ENCODE measurements around the gene ATOSB.

The ATOSB gene

DNA sequence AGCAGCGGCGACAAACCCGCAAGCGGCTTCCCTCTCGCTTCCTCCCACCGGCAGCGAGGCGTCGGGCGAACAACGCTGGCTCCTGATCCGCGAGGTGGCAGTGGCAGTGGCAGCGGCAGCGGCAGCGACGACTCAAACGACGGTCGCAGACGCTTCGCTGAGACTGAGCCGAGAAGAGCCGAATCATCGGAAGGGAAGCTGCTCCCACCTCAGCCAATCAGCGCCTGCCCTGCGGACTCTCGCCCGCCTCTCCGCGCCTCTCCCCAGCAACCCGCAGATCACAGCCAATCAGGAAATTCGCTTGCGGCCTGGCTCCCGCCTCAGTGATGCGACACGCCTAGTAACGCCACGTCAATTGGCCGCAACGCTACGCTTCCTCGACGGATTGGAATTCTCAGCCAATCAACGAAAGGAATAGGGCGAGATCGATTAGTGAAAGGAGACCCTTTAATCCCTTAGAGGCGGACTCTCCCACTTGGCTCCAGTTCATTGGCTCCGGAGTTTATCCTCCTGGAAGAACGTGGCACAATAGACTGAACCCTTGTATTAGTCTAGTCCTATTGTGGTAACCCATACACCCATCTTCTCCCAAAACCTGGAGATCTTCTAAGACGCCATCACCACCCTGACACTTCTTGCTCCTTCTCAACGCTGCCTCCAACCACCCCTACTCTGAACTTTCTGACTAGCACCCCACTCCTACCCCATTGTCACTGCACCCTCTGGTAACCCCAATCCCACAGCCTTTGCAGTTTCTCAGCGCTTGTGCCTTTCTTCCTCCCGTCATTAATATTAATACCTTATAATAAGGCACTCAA lies 43.0 kb downstream of the ATOSB start, which contains the start of gene VCP:
TSS of gene VCP (minus strand) at position 165 of the 818 bp plus-strand sequence. CDS start 272 bp downstream, outside the sequence.
- Histone ChIP-seq H3K4me3 (ENCODE audit: insufficient read length, low read depth) (peak within 1 kb of the TSS; percentile 94), H3K9ac (ENCODE audit: insufficient read length, low read depth) (peak within 1 kb of the TSS; percentile 97), H3K36me3 (ENCODE audit: insufficient read depth, insufficient read length, low read length) (peaks cover 84% of the 10 kb centered on the region), H3K4me1 (ENCODE audit: insufficient read depth, insufficient read length) (peaks cover 6% of the 10 kb centered on the region), H3K9me3 (ENCODE audit: insufficient read depth, low read length) (no peaks in the 10 kb centered on the region), H3K27me3 (ENCODE audit: insufficient read depth, insufficient read length) (no peaks in the 10 kb centered on the region)
- TF ChIP-seq YY1 (IDR thresholded peaks at IDR 0.05; ENCODE audit: insufficient read depth, insufficient read length) (no peak), SUZ12 (IDR thresholded peaks at IDR 0.05; ENCODE audit: extremely low read depth, insufficient read depth, insufficient read length) (no peak), ZNF274 (IDR thresholded peaks at IDR 0.05; ENCODE audit: low read depth, low read length) (no peak)
- peak; percentile 98 for DNase-seq (ENCODE audit: low read depth, low spot score)

DNA sequence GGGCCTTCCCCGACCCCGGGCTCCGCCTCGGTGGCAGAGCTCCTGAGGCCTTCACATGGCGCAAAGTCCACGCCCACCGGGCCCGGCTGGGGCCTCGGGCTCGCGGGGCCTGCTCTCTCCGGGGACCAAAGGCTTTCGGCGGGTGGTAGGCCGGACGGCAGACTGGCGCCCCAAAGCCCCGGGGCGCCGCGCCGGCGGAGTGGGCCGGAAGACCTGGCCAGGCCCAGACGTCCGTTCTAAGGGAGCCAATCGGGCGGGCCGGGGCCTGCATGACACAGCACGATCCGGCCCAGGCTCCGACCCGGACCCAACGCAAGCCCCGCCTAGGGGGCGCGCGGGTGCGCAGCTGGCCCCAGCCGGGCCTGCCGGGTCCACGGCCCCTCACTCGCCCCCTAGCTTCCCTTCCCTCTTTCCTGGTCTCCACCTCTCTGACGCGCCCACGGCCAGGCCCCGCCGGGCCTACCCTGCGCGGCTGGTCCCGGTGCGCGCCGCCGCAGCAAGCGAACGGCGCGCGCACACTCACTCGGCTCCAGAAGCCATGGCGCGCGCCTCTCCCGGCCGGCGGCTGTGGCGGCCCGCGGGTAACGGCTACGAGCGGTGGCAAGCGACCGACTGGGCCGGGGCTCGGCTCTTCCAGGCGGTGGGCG lies 43.7 kb downstream of the ATOSB start:
- Histone ChIP-seq H3K9ac (ENCODE audit: insufficient read length, low read depth) (peak overlapping the region; percentile 97), H3K4me3 (ENCODE audit: insufficient read length, low read depth) (peak overlapping the region; percentile 94), H3K4me1 (ENCODE audit: insufficient read depth, insufficient read length) (peaks cover 6% of the 10 kb centered on the region), H3K36me3 (ENCODE audit: insufficient read depth, insufficient read length, low read length) (peaks cover 85% of the 10 kb centered on the region), H3K27me3 (ENCODE audit: insufficient read depth, insufficient read length) (no peaks in the 10 kb centered on the region), H3K9me3 (ENCODE audit: insufficient read depth, low read length) (no peaks in the 10 kb centered on the region)
- DNase-seq (ENCODE audit: low read depth, low spot score), result peak; percentile 68
- TF ChIP-seq SUZ12 (IDR thresholded peaks at IDR 0.05; ENCODE audit: extremely low read depth, insufficient read depth, insufficient read length) (no peak), YY1 (IDR thresholded peaks at IDR 0.05; ENCODE audit: insufficient read depth, insufficient read length) (no peak), ZNF274 (IDR thresholded peaks at IDR 0.05; ENCODE audit: low read depth, low read length) (no peak)

DNA sequence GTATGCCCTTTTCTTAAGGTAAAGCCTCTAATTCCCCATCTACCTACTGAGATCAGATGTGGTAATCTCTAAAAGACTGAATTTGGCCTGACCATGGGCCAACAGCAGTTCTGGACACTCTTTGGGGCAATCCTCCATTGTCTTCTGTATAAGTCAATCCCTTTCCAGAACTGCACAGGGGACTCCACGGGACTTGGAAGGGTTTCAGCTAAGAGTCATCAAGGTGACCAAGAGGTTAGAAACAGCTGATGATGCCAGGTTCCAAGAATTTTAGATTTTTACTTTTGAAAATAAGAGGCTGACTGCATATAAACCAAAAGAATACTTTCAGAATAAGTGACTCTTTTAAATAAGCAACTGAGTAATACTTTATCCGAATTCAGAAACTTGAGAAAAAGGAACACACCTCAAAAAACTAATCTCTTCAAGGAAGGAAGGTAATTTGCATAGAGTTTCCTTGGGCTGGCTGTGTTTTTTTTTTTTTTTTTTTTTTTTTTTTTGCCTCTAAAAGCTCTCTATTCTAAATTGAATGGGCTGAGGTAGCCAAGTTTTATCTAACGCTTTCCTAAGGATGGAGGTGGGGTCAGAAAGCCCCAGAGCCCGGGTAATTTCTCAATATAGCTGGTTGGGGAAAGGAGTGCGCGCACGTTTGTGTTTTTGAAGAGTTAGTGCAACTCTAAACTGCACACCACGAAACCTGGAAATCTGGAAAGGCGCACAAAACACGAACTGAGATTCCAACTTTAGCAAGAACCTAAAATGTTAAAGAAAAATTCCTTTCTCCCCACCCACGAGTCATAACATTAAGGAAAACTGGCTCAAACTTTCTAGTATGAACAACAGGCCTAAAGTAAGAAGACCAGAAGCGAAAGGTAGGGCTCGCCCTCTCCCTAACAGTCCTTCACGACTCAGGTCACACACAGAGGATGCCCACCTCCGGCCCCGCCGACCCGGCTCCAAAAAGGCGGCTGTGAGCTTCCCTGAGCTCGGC lies 44.5 kb downstream of the ATOSB start:
- Histone ChIP-seq H3K9ac (ENCODE audit: insufficient read length, low read depth) (peak overlapping the region; percentile 97), H3K4me1 (ENCODE audit: insufficient read depth, insufficient read length) (peaks cover 6% of the 10 kb centered on the region), H3K4me3 (ENCODE audit: insufficient read length, low read depth) (peak overlapping the region; percentile 94), H3K27me3 (ENCODE audit: insufficient read depth, insufficient read length) (no peaks in the 10 kb centered on the region), H3K36me3 (ENCODE audit: insufficient read depth, insufficient read length, low read length) (peaks cover 85% of the 10 kb centered on the region), H3K9me3 (ENCODE audit: insufficient read depth, low read length) (no peaks in the 10 kb centered on the region)
- no peak for DNase-seq (ENCODE audit: low read depth, low spot score)
- TF ChIP-seq YY1 (IDR thresholded peaks at IDR 0.05; ENCODE audit: insufficient read depth, insufficient read length) (no peak), SUZ12 (IDR thresholded peaks at IDR 0.05; ENCODE audit: extremely low read depth, insufficient read depth, insufficient read length) (no peak), ZNF274 (IDR thresholded peaks at IDR 0.05; ENCODE audit: low read depth, low read length) (no peak)

DNA sequence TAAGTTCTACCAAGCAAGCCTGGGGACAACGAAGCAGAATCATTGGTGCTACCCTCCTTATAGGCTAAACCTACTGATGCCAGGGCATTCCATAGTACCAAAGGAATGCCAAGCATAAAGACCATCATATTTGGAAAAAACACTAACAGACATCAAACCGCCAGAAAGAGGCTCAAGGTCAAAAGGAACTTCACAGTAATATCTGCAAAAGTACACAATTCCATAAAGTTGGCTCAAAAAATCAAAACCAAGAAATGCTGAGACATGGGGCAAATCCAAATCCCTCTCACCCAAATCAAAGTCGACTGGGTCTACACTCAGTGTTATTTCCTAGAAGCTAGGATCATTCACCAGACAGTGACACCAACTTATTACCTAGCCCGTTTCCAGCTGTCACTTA lies 46.6 kb downstream of the ATOSB start:
- Histone ChIP-seq H3K27me3 (ENCODE audit: insufficient read depth, insufficient read length) (no peaks in the 10 kb centered on the region), H3K4me1 (ENCODE audit: insufficient read depth, insufficient read length) (peaks cover 6% of the 10 kb centered on the region), H3K36me3 (ENCODE audit: insufficient read depth, insufficient read length, low read length) (peaks cover 84% of the 10 kb centered on the region), H3K9me3 (ENCODE audit: insufficient read depth, low read length) (no peaks in the 10 kb centered on the region), H3K4me3 (ENCODE audit: insufficient read length, low read depth) (no peak overlapping the region), H3K9ac (ENCODE audit: insufficient read length, low read depth) (no peak overlapping the region)
- DNase-seq (ENCODE audit: low read depth, low spot score), result no peak
- TF ChIP-seq SUZ12 (IDR thresholded peaks at IDR 0.05; ENCODE audit: extremely low read depth, insufficient read depth, insufficient read length) (no peak), ZNF274 (IDR thresholded peaks at IDR 0.05; ENCODE audit: low read depth, low read length) (no peak), YY1 (IDR thresholded peaks at IDR 0.05; ENCODE audit: insufficient read depth, insufficient read length) (no peak)

DNA sequence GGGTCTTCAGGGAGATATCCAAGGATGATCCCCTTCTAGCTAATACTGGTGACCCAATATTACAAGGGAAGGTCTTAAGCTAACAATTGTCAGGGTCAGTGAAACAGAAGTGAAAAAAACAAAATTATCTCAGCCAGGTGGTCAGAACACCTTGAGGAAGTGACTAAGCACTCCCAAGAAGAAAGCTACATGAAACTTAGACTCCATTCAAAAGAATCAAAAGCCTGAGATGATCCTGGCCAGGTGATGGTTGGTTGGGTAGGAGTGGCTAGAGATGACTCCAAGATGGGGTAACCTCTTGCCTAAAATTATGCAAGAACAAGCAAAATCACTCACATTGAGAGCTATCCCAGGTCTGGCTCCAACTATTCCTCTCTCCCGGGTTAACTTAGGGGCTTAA lies 48.6 kb downstream of the ATOSB start:
- Histone ChIP-seq H3K27me3 (ENCODE audit: insufficient read depth, insufficient read length) (no peaks in the 10 kb centered on the region), H3K4me1 (ENCODE audit: insufficient read depth, insufficient read length) (peaks cover 6% of the 10 kb centered on the region), H3K4me3 (ENCODE audit: insufficient read length, low read depth) (no peak overlapping the region), H3K36me3 (ENCODE audit: insufficient read depth, insufficient read length, low read length) (peaks cover 93% of the 10 kb centered on the region), H3K9ac (ENCODE audit: insufficient read length, low read depth) (no peak overlapping the region), H3K9me3 (ENCODE audit: insufficient read depth, low read length) (no peaks in the 10 kb centered on the region)
- DNase-seq (ENCODE audit: low read depth, low spot score), result no peak
- TF ChIP-seq ZNF274 (IDR thresholded peaks at IDR 0.05; ENCODE audit: low read depth, low read length) (no peak), YY1 (IDR thresholded peaks at IDR 0.05; ENCODE audit: insufficient read depth, insufficient read length) (no peak), SUZ12 (IDR thresholded peaks at IDR 0.05; ENCODE audit: extremely low read depth, insufficient read depth, insufficient read length) (no peak)

DNA sequence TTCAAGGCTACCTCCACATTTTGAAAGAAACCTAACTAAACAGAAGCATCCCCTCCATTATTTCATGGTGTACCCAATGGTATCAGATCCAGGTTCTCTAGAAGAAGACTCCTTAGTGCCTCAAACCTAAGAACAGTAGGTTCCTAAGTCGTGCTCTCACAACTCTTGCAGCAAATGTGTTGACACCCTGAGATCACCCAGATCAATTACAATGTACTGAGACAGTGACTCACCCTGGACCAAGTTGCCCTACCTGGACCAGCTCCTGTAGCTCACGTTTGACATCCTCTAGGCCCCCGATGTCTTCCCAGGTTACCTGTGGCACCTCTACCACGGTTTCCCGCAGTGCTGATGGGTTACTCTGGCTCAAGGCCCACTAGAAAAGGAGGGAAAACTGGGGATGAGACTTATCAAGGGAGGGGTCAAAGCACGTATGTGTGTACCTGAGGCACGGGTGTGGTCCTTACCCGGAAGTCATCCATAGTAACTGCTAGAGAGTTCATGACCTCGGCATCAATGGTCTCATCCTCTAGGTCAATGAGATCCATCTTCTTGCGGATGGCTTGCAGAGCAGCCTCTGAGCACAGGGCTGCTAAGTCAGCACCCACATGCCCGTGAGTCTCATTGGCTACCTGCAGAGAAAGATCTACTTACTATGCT lies 55.0 kb downstream of the ATOSB start:
- no peaks in the 10 kb centered on the region for H3K9me3 ChIP-seq (ENCODE audit: insufficient read depth, low read length)
- H3K4me1 ChIP-seq (ENCODE audit: insufficient read depth, insufficient read length), result no peaks in the 10 kb centered on the region
- H3K9ac ChIP-seq (ENCODE audit: insufficient read length, low read depth), result no peak overlapping the region
- H3K36me3 ChIP-seq (ENCODE audit: insufficient read depth, insufficient read length, low read length), result peaks cover 99% of the 10 kb centered on the region
- H3K27me3 ChIP-seq (ENCODE audit: insufficient read depth, insufficient read length), result no peaks in the 10 kb centered on the region
- no peak for DNase-seq (ENCODE audit: low read depth, low spot score)
- no peak for TF ChIP-seq SUZ12 (IDR thresholded peaks at IDR 0.05; ENCODE audit: extremely low read depth, insufficient read depth, insufficient read length)
- TF ChIP-seq ZNF274 (IDR thresholded peaks at IDR 0.05; ENCODE audit: low read depth, low read length), result no peak
- no peak for TF ChIP-seq YY1 (IDR thresholded peaks at IDR 0.05; ENCODE audit: insufficient read depth, insufficient read length)
- no peak overlapping the region for H3K4me3 ChIP-seq (ENCODE audit: insufficient read length, low read depth)

All from NT2/D1 (cell line).